ENCODE measurements around the gene PLEK2.

PLEK2 gene

DNA sequence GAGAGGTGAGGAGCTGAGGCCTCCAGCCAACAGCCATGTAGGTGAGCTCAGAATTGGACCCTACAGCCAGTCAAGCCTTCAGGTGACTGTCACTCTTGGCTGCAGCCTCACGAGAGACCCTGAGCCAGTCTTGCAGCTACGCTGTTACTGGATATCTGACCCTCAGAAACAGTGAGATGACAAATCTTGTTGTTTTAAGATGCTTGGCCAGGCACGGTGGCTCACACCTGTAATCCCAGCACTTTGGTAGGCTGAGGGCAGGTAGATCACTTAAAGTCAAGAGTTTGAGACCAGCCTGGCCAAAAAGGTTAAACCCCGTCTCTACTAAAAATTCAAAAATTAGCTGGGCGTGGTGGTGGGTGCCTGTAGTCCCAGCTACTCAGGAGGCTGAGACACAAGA lies 6.2 kb downstream of the PLEK2 start:
- TF ChIP-seq, protein P1, sequence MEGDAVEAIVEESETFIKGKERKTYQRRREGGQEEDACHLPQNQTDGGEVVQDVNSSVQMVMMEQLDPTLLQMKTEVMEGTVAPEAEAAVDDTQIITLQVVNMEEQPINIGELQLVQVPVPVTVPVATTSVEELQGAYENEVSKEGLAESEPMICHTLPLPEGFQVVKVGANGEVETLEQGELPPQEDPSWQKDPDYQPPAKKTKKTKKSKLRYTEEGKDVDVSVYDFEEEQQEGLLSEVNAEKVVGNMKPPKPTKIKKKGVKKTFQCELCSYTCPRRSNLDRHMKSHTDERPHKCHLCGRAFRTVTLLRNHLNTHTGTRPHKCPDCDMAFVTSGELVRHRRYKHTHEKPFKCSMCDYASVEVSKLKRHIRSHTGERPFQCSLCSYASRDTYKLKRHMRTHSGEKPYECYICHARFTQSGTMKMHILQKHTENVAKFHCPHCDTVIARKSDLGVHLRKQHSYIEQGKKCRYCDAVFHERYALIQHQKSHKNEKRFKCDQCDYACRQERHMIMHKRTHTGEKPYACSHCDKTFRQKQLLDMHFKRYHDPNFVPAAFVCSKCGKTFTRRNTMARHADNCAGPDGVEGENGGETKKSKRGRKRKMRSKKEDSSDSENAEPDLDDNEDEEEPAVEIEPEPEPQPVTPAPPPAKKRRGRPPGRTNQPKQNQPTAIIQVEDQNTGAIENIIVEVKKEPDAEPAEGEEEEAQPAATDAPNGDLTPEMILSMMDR (IDR thresholded peaks at IDR 0.05), result no peak

DNA sequence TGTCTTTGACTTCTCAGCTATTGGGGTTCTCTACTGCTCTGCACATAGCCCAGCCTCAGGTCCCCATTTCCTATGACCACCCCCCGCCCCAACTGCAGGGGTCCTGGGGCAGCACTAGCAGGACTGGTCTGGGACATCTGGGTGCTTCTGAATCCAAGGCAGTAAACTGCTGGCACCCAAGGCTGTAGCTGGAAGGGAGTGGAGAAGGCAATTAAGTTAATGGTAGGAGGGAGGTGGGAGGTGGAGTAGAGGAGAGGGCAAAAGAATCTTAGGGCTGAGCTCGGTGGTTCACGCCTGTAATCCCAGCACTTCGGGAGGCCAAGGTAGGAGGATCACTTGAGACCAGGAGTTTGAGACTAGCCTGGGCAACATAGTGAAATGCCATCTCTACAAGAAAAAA lies 11.5 kb downstream of the PLEK2 start:
- TF ChIP-seq, protein P1 (IDR thresholded peaks at IDR 0.05), result no peak

DNA sequence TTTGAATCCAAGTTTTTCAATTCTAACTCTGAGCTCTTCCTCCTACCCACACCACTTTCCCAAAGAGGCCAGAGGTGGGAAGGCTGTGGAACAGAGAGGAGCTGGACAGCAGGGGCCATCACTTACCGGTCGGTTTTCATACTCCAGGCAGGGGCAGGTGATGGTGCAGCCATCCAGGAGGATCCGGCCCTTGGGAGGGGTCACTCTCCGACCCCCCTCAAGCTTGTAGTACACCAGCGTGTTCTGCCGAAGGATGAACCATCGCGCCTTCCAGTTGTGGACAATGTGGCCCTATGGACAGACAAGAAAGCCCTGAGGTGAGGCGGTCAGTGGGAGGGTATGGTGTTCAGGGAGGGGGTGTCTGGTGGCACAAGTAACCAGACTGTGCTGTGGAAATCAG lies 14.4 kb downstream of the PLEK2 start:
- TF ChIP-seq, protein P1 (IDR thresholded peaks at IDR 0.05), result no peak

DNA sequence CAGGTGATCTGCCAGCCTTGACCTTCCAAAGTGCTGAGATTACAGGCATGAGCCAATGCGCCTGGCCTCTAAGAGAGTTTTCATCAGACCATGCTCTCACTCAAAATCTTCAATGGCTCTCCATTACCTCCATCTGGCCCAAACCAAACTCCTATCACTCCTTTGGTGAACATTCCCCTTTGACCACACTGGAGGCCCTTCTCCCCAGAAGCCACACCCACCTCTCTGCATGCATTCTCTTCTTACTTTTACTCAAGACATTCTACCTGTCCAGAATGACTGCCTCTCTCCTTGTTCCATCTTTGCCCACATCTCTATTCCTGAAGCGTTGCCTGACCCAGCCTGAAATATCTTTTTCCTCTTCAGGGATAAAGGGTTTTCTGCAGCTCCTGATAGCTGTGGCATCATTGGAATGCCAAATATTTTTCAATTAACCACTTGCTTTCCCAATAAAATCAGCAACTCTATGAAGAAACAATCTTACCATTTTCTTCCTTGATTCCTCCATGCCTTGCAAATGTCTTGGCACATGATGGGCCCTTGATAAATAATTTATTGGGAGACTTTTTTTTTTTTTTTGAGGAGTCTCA lies 15.5 kb downstream of the PLEK2 start:
- TF ChIP-seq, protein P1 (IDR thresholded peaks at IDR 0.05), result no peak

DNA sequence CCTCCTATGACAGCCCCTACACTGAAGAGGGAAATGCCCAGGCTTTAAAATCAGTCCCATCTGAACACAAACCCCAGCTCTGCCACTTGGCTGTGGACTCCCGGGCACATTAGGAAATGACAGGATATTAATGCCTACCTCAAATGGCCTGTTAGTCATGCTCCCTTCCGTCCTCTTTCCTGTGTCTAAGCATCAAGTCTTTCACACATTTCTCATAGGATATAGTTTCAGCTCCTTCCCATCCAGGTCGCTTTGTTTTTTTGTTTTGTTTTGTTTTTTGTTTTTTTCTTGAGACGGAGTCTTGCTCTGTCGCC lies 16.1 kb downstream of the PLEK2 start:
- TF ChIP-seq, protein P1 (IDR thresholded peaks at IDR 0.05), result no peak

DNA sequence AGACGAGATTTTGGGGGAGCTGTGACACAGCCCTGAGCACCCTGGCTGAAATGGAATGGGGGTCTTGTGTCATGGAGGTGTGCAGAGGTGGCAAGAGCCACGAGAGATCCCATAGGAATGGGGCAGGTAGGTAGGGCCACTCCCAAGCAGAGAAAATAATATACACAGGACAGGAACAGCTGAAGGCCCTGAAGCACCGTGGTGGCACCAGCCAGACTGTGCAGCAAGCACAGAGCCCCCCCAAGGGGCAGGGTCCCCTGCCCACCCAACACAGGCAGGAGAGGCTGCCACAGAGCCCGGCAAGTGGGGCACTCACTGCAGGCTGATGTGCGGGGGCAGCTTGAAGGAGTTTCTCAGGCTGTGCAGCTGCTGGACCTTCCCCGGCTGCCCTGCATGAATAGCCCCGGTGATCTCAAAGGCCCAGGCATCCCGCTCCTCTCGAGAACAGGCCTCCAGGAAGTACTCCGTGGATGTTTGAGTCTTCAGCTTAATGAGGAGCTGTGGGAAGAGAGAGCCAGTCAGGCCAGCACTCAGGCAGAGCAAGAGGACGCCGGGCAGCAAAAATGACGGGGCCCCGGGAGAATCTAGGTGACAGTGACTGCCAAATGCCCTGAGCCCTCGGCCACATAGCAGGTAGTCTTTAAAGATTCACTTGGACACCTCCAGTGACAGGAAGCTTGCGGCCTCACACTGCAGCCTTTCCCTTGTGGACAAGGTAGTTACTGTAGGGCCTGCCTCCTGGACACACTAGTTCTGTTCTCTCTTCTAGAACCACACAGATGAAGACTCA lies 16.7 kb downstream of the PLEK2 start:
- TF ChIP-seq, protein P1 (IDR thresholded peaks at IDR 0.05), result no peak

DNA sequence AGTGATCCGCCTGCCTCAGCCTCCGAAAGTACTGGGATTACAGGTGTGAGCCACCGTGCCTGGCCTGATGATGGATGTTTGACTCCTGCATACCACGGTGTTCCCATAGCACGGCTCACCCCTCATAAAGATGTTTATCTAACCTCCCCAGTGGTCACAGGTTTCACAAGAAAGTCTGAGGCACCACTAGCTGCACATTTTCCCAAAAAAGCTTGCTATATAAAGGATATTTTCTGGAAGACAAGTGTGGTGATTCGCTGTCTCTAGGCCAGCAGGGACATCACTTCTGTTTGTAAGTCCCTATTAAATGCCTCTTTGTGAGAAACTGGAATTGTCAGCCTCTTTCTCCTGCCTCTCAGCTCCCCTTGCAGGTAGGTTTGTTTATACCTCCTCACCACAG lies 18.3 kb downstream of the PLEK2 start:
- TF ChIP-seq, protein P1 (IDR thresholded peaks at IDR 0.05), result no peak
